GM12878 (cell line): Measurements from ENCODE around the gene FAM8A1. TPM values are rescaled to one million over a fixed set of nuclear protein-coding genes. Genes with fewer than 3 reads are reported as not detected.
A peak's percentile ranks its signal among the peaks of the same experiment; 100 is the strongest.

Source experiments
- ATAC-seq: fragments of 200-7000 bp; cut with Tn5 transposase; 3 replicates; pipeline ENCODE4 v1.9.1; 2020; ENCODE audit warnings: mild to moderate bottlenecking, moderate library complexity
- BruUV-seq: library from RNA; stranded (reverse); fragments of 400-500 nt; replicated peaks from 2 replicates; lab custom pipeline; 2021; lab: Mats Ljungman, UMichigan
- CTCF ChIA-PET: fragments of 300-600 bp; sonication (Branson Sonifier 250); formaldehyde crosslinking; extraction: SDS; loops from one replicate; lab custom pipeline; 2021; ENCODE audit warnings: inconsistent platforms; lab: Yijun Ruan, JAX
- POLR2A ChIA-PET: fragments of 350-600 bp; formaldehyde crosslinking; extraction: SDS; loops from one replicate; lab custom pipeline; 2021; ENCODE audit warnings: inconsistent platforms; lab: Charles Lee
- RAD21 ChIA-PET: fragments of 300-600 bp; sonication (Branson Sonifier 250); formaldehyde crosslinking; loops from one replicate; lab custom pipeline; 2023; ENCODE audit warnings: antibody characterized with exemption; ENCODE audit not compliant: unreplicated experiment; lab: Charles Lee
- SMC1A ChIA-PET: fragments of 300-600 bp; sonication (Branson Sonifier 250); formaldehyde crosslinking; loops from one replicate; lab custom pipeline; 2023; ENCODE audit not compliant: unreplicated experiment, uncharacterized antibody; lab: Charles Lee
- DNase-seq: peaks from one replicate; pipeline ENCODE4 v3.0.0-alpha.2; 2011; ENCODE audit warnings: low read depth, low spot score
- FAIRE-seq: peaks from 3 replicates; lab custom pipeline; 2011; peaks lifted over from hg19 to GRCh38; lab: Jason Lieb, UNC
- H2AFZ ChIP-seq: 2 replicates; pipeline ENCODE4 v1.6.0; 2011; ENCODE audit warnings: low read depth, low read length, control low read depth; ENCODE audit not compliant: control insufficient read depth
- H3K27ac ChIP-seq: 2 replicates; pipeline ENCODE4 v1.5.1; 2011; ENCODE audit warnings: control low read depth; ENCODE audit not compliant: control insufficient read depth, insufficient read depth
- H3K27me3 ChIP-seq, 2 experiments: replicated peaks in 1 of 2; 2 replicates each; pipeline versions ENCODE4 v1.6.0 to v1.6.1; 2011; ENCODE audit warnings: low read length in 1 of 2; ENCODE audit not compliant: control insufficient read depth in 2 of 2, insufficient read depth in 2 of 2
- H3K36me3 ChIP-seq, 2 experiments: 2 replicates each; pipeline ENCODE4 v1.5.1; 2011; ENCODE audit warnings: low read length in 1 of 2; ENCODE audit not compliant: control insufficient read depth in 2 of 2, insufficient read depth in 2 of 2
- H3K4me1 ChIP-seq: 2 replicates; pipeline ENCODE4 v1.6.1; 2011; ENCODE audit warnings: mild to moderate bottlenecking, low read length, moderate library complexity, mixed read lengths; ENCODE audit not compliant: control insufficient read depth, insufficient read depth
- H3K4me2 ChIP-seq: 2 replicates; pipeline ENCODE4 v1.6.0; 2011; ENCODE audit warnings: control low read depth; ENCODE audit not compliant: control insufficient read depth, insufficient read depth
- H3K4me3 ChIP-seq: fragments of 200-600 bp; sonication (generic); 2 replicates; pipeline ENCODE4 v1.5.1; 2016
- H3K79me2 ChIP-seq: 2 replicates; pipeline ENCODE4 v1.6.0; 2011; ENCODE audit warnings: low read length; ENCODE audit not compliant: control insufficient read depth, insufficient read depth
- H3K9ac ChIP-seq: 2 replicates; pipeline ENCODE4 v1.8.0; 2011; ENCODE audit warnings: low read length, control low read depth, mixed read lengths; ENCODE audit not compliant: control insufficient read depth, insufficient read depth
- H3K9me3 ChIP-seq: replicated peaks from 3 replicates; pipeline ENCODE4 v1.5.1; 2011; ENCODE audit warnings: mild to moderate bottlenecking, low read length; ENCODE audit not compliant: control insufficient read depth, insufficient read depth
- H4K20me1 ChIP-seq: 2 replicates; pipeline ENCODE4 v1.6.0; 2011; ENCODE audit not compliant: control insufficient read depth, insufficient read depth
- ASH2L ChIP-seq: fragments of 300-600, 200-600 bp; sonication (generic); IDR thresholded peaks from 2 replicates; pipeline ENCODE4 v1.6.1; 2017; ENCODE audit warnings: low read depth, mild to moderate bottlenecking, borderline replicate concordance
- CHD1 ChIP-seq: IDR thresholded peaks from 2 replicates; pipeline ENCODE4 v1.6.1; 2012; ENCODE audit warnings: low read depth, low read length, improper control_type of control experiment
- EED ChIP-seq: sonication (generic); IDR thresholded peaks from 2 replicates; pipeline ENCODE4 v1.6.1; 2016; ENCODE audit warnings: antibody characterized with exemption, low read depth
- FOXK2 ChIP-seq: fragments of 450-650 bp; IDR thresholded peaks from 2 replicates; pipeline ENCODE4 v1.6.1; 2017; ENCODE audit warnings: mild to moderate bottlenecking, moderate library complexity
- GABPA ChIP-seq: IDR thresholded peaks from 2 replicates; pipeline ENCODE4 v1.6.1; 2014; ENCODE audit warnings: antibody characterized with exemption, low read depth, mild to moderate bottlenecking, inconsistent platforms
- JUNB ChIP-seq: IDR thresholded peaks from 2 replicates; pipeline ENCODE4 v1.6.1; 2016; ENCODE audit warnings: antibody characterized with exemption, mild to moderate bottlenecking
- NFYB ChIP-seq: IDR thresholded peaks from 2 replicates; pipeline ENCODE4 v1.6.1; 2011; ENCODE audit warnings: low read depth, mild to moderate bottlenecking, low read length, improper control_type of control experiment, moderate library complexity; ENCODE audit not compliant: insufficient read depth
- SMC3 ChIP-seq: IDR thresholded peaks from 2 replicates; pipeline ENCODE4 v1.6.1; 2011; ENCODE audit warnings: low read length, improper control_type of control experiment, borderline replicate concordance
- SREBF2 ChIP-seq: IDR thresholded peaks from 2 replicates; pipeline ENCODE4 v1.6.1; 2012; ENCODE audit warnings: mild to moderate bottlenecking, low read length
- TBL1XR1 ChIP-seq: IDR thresholded peaks from 2 replicates; pipeline ENCODE4 v1.6.1; 2012; ENCODE audit warnings: low read depth, low read length, improper control_type of control experiment
- TCF12 ChIP-seq: IDR thresholded peaks from 2 replicates; pipeline ENCODE4 v1.6.1; 2011; ENCODE audit warnings: low read depth, mild to moderate bottlenecking, low read length
- WGBS: methylation state at CpG from one replicate; pipeline ENCODE4 v1.1.6; 2016; ENCODE audit warnings: low lambda C conversion rate; ENCODE audit not compliant: insufficient replicate concordance, insufficient coverage; ENCODE audit errors: missing lambda C conversion rate; 5-methylcytosine and 5-hydroxymethylcytosine counted together
- in situ Hi-C: fragments of 300-500 bp; cut with MboI; formaldehyde crosslinking; loops from 9 replicates; pipeline ENCODE4 v1.14.3; 2018; ENCODE audit warnings: mixed read lengths
- intact Hi-C: fragments of 100-400 bp; cut with micrococcal nuclease; formaldehyde crosslinking; loops from one replicate; pipeline ENCODE4 v1.14.2; 2022; ENCODE audit not compliant: unreplicated experiment
- polyA plus RNA-seq, 11 experiments: library from polyadenylated mRNA; depleted of rRNA in 4 of 11; unstranded in 6 of 11; stranded (reverse) in 5 of 11; fragments of >200 nt; fragmentation: Nextera tagmentation in 4 of 11; fragmentation: Illumina TruSeq in 1 of 11; extraction: Ambion mirVana in 4 of 11; extraction: Trizol in 1 of 11; gene quantifications; 1 replicate in 1 of 11; 2 replicates in 10 of 11; pipeline versions ENCODE4 v1.2.1 to v1.2.3, GENCODE V29; 2011 to 2016; ENCODE audit warnings: inconsistent platforms in 2 of 11, missing spikeins in 2 of 11, low read depth in 1 of 11
- total RNA-seq, 4 experiments: library from RNA; depleted of rRNA in 3 of 4; stranded (reverse); fragments of >200 nt in 3 of 4; fragmentation: Illumina TruSeq in 1 of 4; extraction: Trizol in 1 of 4; gene quantifications; 2 replicates each; pipeline versions ENCODE4 v1.2.1 to v1.2.3, GENCODE V29; 2013 to 2021
- TF ChIP-seq, protein P1 (sequence below): fragments of 450-650 bp; IDR thresholded peaks from 2 replicates; pipeline ENCODE4 v1.6.1; 2017; ENCODE audit warnings: low read depth, mild to moderate bottlenecking, moderate library complexity
- TF ChIP-seq, protein P2 (sequence below): fragments of 450-650 bp; IDR thresholded peaks from 2 replicates; pipeline ENCODE4 v1.6.1; 2018; ENCODE audit warnings: mild to moderate bottlenecking, low read depth, moderate library complexity; ENCODE audit not compliant: partially characterized antibody
- TF ChIP-seq, protein P3 (sequence below): IDR thresholded peaks from 2 replicates; pipeline ENCODE4 v1.6.1; 2012; ENCODE audit warnings: low read depth, low read length, improper control_type of control experiment

FAM8A1 gene
- total and polyA plus RNA-seq, 10 of the 15 experiments (the other 5 are each of a cell fraction or from before 2014, with no cell fraction given), result 1.4 to 7.4 (median 3.6) TPM

DNA sequence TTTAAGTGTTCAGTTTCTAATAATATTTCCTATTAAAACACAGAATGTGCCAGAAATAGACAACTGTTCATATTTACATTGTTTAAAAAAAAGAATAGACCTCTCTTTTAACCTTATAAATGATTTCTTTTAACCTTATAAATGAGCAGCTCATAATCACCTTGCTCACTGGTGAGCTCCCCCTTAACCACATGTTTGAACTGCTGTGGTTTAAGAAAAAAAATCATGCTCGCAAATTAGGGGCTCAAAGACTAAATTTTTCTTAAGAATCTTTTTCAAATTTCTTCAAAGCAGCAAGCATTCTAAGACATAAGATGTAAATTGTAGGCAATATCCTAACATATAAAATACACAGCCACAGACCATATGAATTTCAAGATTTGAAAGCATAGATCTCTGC is 32.8 kb downstream of the FAM8A1 start:
- DNase-seq, result no peak
- TSS peak; percentile 30 for BruUV-seq

DNA sequence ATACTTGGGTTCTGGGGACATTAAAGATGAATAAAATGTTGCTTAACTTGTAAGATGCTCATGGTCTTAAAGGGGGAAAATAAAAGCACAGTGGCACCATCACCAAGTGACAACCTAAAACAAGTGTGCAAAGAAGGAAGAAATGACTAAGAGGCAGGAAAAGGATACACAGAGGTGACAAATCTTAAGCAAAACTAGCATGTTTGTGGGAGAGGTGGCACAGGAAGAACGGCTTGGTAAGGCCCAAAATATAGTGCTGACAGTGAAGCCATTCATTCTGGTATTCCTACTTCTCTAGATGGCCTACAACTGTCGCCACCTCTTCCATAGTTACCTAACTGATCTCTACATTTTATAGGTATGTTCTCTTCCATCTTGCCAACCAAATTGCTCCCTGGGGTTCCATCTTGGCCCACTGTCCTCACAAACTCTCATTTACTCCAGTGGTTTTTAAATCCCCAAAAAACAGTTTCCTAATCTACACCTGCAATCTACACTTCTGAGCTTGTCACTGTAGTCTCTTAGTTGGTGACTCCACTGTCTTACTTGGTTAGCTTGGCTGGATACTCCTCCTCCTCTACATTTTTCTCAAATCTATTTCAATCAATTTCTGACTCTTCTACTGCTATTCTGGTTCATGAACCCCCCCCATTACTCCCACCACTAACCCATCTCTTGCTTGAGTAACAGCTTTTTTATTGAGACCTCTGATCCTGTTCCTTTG is 33.5 kb downstream of the FAM8A1 start:
- ChIA-PET POLR2A (interaction anchor here (1.0 kb wide), 1 partner anchor 9 kb away, joined by 3 read pairs; no protein-coding TSS in a partner anchor), SMC1A (interaction anchor here (0.7 to 2.0 kb wide), 4 partner anchors 10 to 171 kb away, joined by 3 to 6 read pairs (median 5); no protein-coding TSS in a partner anchor), CTCF (interaction anchor here (0.8 kb wide), 1 partner anchor 19 kb away, joined by 3 read pairs; no protein-coding TSS in a partner anchor), RAD21 (no interaction called here)
- no peaks in the 10 kb centered on the region for H4K20me1 ChIP-seq
- peaks cover 8 to 35% of the 10 kb centered on the region in 2 experiments for H3K36me3 ChIP-seq
- in situ Hi-C loops (no loop called here), intact Hi-C loops (no loop called here)
- H3K79me2 ChIP-seq, result peaks cover 6% of the 10 kb centered on the region
- H3K27ac ChIP-seq, result peak overlapping the region; percentile 6; the same call in 1 of the 2 replicates
- FAIRE-seq, result no peak
- ATAC-seq, result peak; percentile 53
- H3K4me2 ChIP-seq, result no peak overlapping the region
- no peak overlapping the region for H3K4me3 ChIP-seq
- H3K9ac ChIP-seq, result no peak overlapping the region
- BruUV-seq, result no TSS peak
- H3K27me3 ChIP-seq, result no peaks in the 10 kb centered on the region
- DNase-seq, result peak; percentile 11
- WGBS, result 0% methylated on average over 2 of the region's 2 CpGs
- no peak overlapping the region for H2AFZ ChIP-seq
- peaks cover 11% of the 10 kb centered on the region; the same call in 1 of the 2 replicates for H3K4me1 ChIP-seq
- no peaks in the 10 kb centered on the region for H3K9me3 ChIP-seq
- TF ChIP-seq, protein P1, sequence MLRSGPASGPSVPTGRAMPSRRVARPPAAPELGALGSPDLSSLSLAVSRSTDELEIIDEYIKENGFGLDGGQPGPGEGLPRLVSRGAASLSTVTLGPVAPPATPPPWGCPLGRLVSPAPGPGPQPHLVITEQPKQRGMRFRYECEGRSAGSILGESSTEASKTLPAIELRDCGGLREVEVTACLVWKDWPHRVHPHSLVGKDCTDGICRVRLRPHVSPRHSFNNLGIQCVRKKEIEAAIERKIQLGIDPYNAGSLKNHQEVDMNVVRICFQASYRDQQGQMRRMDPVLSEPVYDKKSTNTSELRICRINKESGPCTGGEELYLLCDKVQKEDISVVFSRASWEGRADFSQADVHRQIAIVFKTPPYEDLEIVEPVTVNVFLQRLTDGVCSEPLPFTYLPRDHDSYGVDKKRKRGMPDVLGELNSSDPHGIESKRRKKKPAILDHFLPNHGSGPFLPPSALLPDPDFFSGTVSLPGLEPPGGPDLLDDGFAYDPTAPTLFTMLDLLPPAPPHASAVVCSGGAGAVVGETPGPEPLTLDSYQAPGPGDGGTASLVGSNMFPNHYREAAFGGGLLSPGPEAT, result no peak
- TF ChIP-seq TBL1XR1 (no peak), ASH2L (no peak), SMC3 (no peak), GABPA (no peak), SREBF2 (no peak), CHD1 (no peak), FOXK2 (no peak)
- TF ChIP-seq, protein P2, sequence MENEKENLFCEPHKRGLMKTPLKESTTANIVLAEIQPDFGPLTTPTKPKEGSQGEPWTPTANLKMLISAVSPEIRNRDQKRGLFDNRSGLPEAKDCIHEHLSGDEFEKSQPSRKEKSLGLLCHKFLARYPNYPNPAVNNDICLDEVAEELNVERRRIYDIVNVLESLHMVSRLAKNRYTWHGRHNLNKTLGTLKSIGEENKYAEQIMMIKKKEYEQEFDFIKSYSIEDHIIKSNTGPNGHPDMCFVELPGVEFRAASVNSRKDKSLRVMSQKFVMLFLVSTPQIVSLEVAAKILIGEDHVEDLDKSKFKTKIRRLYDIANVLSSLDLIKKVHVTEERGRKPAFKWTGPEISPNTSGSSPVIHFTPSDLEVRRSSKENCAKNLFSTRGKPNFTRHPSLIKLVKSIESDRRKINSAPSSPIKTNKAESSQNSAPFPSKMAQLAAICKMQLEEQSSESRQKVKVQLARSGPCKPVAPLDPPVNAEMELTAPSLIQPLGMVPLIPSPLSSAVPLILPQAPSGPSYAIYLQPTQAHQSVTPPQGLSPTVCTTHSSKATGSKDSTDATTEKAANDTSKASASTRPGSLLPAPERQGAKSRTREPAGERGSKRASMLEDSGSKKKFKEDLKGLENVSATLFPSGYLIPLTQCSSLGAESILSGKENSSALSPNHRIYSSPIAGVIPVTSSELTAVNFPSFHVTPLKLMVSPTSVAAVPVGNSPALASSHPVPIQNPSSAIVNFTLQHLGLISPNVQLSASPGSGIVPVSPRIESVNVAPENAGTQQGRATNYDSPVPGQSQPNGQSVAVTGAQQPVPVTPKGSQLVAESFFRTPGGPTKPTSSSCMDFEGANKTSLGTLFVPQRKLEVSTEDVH, result no peak

More for the DNA sequence above, 32.8 kb downstream of the FAM8A1 start:
- no peak overlapping the region for H2AFZ ChIP-seq
- no peak for ATAC-seq
- H3K9me3 ChIP-seq, result no peaks in the 10 kb centered on the region
- H3K9ac ChIP-seq, result no peak overlapping the region
- H3K27ac ChIP-seq, result no peak overlapping the region
- in situ Hi-C loops, result no loop called here
- ChIA-PET SMC1A (interaction anchor here (1.0 to 2.0 kb wide), 2 partner anchors 69 to 172 kb away, joined by 3 to 6 read pairs; no protein-coding TSS in a partner anchor), CTCF (interaction anchor here (1.1 kb wide), 1 partner anchor 24 kb away, joined by 3 read pairs; no protein-coding TSS in a partner anchor), POLR2A (interaction anchor here (1.0 kb wide), 1 partner anchor 9 kb away, joined by 3 read pairs; no protein-coding TSS in a partner anchor), RAD21 (no interaction called here)
- H3K4me2 ChIP-seq, result no peak overlapping the region
- H3K4me3 ChIP-seq, result no peak overlapping the region
- H3K4me1 ChIP-seq, result peaks cover 12% of the 10 kb centered on the region; the same call in 1 of the 2 replicates
- FAIRE-seq, result no peak
- 60% methylated on average over 1 of the region's 1 CpG for WGBS
- peaks cover 8 to 29% of the 10 kb centered on the region in 2 experiments for H3K36me3 ChIP-seq
- H3K79me2 ChIP-seq, result peaks cover 6% of the 10 kb centered on the region
- H4K20me1 ChIP-seq, result no peaks in the 10 kb centered on the region
- intact Hi-C loops, result no loop called here
- H3K27me3 ChIP-seq, result no peaks in the 10 kb centered on the region
- TF ChIP-seq NFYB (no peak), JUNB (no peak), TCF12 (no peak), EED (no peak)
- TF ChIP-seq, protein P3, sequence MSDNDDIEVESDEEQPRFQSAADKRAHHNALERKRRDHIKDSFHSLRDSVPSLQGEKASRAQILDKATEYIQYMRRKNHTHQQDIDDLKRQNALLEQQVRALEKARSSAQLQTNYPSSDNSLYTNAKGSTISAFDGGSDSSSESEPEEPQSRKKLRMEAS, result no peak
